GM18520 (cell line): ENCODE data around the gene RNF130.

Source experiments
- ATAC-seq: cut with Tn5 transposase; IDR thresholded peaks from one replicate; pipeline ENCODE4 v1.9.1; 2021; ENCODE audit not compliant: unreplicated experiment

RNF130 gene

DNA sequence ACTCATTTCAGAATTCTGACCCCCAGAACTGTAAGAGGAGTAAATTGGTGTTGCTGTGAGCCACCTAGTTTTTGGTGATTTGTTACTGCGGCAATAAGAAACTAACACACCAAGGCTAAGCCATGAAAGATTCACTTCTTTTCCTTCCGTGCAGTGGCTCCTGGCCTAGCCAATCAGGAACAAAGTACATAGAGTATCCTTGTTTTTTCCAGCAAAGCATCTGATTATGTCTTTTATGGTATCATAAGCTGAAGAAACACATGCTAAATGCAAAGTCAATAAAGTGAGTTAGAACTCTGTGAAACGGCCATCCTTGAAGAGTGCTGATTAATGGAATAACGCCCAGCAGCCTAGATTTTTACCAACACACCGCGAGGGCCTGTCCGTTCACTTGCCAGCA, 11.4 kb downstream of the RNF130 start:
- ATAC-seq: no peak

DNA sequence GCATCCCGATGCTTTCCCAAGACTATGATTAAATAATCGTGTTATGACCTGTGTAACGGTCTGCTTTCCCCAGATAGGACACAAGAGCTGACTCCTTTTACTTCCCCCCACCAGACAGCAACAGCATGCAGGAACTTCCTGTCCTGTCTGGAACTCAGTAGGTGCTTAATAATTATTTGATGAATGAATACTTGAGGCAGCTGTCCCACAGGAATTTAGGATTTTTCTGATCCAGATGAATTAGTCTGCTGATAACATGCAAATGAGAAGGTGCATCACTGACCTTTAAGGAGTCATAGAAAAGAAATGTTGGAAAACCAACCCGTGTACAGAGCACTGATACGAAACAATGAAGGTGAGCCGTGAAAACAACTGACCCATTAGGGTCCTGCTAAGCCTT, 12.2 kb downstream of the RNF130 start:
- ATAC-seq: no peak

DNA sequence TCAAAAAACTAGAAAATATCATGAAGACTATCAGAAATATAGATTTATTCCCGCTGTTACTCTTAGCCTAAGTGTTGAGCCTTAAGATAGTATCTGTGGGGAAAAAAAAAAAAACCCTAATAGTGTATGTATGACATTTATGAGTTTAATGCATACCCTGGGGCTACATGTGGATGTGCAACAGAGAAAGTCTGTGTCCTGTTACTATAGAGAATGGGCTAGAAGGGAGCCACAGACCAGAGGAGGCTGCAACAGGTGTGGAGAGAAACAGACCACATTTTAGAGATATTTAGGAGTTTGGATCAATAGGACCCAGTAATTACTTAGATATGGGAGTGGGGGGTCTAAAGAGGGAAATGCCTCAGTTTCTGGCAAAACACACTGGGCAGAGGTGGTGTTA, 15.4 kb downstream of the RNF130 start:
- no peak for ATAC-seq

DNA sequence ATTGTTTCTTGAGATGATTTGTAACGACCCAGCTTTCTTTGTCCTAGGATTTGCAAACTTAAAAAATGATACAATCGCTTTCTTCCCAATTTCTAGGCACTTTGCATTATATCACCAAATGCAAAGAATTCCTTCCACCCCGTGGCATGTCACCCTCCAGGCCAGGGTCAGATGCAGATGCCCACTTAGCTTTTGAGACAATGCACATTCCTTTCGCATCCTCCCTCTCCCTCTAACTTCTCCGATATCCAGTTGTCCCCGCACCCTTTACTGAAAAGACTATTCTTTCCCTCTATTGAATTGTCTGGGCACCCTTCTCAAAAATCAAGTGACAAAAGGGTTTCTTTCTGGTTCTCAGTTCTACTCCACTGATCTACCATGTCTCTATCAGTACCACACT, 17.3 kb downstream of the RNF130 start:
- ATAC-seq: no peak

DNA sequence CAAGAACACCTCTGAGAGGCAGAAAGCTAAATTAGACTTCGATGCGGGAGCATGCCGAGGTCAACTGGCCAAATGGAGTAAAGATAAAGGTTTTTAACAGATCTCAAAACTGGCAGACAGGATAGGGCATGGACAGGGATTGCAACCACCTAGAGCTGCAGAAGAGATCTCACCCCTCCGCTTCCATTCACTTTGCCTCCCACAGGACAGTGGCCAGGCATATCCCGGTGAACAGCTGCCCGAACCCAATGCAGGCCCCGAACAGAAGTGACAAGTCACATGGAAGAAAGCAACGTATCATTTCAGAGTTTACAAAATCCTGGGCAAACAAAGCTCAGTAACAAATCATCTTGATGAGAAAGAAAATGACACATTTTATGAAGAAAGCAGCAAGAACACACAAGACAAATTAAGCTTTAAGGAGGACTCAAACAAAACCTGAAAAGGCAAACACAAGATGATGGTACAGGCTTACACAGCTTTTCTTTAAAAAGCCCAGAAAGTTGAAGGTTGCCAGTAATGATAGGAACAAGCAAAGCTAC, 18.4 kb downstream of the RNF130 start:
- no peak for ATAC-seq

DNA sequence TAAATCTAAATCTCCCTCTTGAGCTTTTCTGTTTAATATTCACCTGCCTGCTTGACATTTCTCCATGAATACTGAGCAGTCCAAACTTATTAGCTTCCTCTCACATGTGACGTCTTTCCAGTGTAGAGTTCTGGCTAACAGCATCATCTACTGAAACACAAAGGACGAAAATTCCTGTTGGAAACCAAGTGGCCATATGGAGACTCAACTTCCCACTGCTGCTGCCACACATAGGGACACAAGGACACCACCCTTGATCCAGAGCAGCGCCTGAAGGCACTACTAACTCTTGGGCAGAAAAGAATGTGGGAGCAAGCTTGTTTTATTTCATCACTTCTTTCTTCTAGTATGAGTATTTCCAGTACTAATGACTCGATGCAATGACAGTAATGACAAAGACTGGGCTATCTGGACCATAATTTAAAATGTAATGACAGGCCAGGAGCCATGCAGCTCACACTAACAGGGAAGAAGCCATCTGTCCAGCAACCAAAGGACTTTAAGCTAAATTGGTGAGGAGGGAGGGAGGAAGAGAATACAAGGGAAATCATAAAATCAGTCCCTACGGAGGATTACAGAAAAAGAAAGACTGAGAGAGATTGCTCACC, 19.2 kb downstream of the RNF130 start:
- no peak for ATAC-seq

DNA sequence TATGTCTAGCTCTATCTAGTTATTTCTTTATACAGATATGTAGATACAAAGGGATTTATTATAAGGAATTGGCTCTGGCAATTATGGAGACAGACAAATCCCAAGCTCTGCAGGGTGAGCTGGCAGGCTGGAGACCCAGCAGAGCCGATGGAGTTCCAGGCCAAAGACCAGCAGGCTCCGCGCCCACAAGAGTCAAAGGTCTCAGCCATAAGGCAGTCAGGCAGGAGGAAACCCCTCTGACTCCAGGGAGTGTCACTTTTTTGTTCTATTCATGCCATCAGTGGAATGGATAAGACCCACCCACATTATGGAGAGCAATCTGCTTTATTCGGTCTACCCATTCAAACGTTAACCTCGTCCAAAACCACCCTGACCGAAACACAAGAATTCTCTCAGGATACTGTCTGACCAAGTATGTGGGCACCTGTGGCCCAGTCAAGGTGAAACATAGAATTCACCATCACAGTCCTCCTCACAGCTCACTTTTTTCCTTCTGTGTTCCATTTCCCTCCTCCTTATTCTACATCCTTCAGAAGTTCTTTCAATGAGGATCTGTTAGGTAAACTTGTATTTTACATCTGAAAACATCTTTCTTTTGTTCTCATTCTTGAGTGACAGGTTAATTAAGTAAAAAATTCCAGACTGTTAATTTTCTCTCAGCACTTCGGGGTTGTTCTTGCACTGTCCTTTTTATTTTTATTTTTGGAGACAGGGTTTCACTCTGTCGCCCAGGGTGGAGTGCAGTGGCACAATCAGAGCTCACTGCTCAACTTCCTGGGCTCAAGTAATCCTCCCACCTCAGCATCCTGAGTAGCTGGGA, 21.2 kb downstream of the RNF130 start:
- no peak for ATAC-seq

DNA sequence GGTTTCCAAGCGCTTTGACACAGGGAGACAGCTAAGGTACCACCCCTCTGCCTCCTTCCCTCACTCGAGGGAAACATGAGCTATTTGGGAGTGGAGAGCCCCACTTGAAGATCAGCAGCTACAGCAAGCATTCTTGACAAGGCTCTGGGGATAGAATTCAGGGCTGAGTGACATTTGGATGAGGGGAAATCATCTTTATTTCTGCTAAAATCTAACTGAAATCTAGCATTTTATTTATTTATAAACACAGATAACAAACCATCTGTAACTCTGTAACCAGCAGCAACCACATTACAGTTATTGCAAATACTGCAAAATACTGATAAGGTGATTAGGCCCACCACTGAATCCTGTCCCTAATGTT, 22.4 kb downstream of the RNF130 start:
- ATAC-seq: no peak

DNA sequence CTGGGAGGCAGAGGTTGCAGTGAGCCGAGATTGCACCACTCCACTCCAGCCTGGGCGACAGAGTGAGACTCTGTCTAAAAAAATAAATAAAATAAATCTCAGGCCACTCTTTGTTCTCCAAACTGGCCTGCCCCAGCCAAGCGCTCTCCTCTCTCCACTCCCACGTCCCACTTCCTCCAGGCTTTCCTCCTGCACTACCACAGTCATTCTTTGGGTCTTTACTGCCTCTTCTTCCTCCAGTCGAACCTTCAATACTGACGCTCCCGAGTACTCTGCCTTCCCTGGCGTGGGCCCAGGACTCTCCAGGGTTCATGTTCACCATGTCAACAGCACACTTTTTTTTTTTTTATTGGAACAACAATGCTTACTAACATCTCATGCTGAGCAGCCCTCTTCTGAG, 23.9 kb downstream of the RNF130 start:
- no peak for ATAC-seq

DNA sequence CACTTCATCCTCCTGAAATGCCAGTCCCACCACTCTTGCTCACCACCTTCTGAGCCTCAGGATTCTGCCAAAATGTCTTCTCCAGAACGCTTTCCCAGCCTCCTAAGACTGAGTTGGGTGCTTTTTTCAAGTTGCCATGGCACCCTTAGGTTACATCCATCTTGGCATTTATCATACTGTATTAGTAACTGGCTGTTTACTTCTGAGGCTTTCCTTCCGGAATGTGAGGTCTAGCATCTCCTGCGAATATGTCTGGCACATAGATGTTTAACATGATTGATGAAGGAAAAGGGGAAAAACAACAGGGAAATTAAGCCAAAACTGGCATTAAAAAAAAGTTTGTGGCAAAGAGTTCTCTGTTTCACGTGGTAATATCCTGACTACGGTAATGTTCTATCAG, 24.9 kb downstream of the RNF130 start:
- ATAC-seq: no peak

DNA sequence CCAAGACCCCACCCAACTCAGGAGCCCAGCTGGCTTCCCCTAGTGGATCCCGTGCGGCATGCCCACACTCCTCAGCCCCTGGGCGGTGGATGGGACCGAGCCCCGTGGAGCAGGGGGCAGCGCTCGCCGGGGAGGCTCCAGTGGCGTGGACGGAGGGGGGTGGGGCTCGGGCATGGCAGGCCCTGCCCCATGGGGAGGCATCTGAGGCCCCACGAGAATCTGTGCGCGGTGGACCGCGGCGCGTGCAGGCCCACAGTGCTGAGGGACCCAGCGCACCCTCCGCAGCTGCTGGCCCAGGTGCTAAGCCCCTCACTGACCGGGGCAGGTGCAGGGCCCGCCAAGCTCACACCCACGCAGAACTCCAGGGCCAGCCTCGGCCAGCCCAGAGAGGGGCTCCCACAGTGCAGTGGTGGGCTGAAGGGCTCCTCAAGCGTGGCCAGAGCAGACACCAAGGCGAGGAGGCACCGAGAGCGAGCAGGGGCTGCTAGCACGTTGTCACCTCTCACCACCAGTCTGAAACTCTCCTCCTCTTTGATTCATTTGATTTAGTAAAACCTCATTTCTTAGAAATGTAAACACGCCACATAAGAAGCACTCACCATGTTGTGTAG, 25.6 kb downstream of the RNF130 start:
- no peak for ATAC-seq

DNA sequence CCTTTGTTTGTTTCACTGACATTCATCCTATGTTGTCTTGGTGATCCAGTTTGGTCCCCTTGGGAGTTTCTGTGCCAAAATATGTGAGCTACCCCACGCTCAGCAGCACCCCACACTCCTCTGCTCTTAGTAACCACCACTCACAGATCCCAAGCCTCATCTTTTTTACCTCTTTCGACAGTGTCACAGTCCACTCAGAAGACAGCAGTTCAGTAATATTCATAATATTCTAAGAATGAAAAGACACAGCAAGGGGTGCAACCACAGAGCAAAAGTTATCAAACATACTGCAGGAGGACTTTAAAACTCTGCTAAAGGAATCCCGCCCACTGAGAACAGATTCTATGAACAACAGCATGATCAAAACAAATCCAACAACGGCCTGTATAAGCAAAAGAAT, 28.2 kb downstream of the RNF130 start:
- ATAC-seq: no peak

DNA sequence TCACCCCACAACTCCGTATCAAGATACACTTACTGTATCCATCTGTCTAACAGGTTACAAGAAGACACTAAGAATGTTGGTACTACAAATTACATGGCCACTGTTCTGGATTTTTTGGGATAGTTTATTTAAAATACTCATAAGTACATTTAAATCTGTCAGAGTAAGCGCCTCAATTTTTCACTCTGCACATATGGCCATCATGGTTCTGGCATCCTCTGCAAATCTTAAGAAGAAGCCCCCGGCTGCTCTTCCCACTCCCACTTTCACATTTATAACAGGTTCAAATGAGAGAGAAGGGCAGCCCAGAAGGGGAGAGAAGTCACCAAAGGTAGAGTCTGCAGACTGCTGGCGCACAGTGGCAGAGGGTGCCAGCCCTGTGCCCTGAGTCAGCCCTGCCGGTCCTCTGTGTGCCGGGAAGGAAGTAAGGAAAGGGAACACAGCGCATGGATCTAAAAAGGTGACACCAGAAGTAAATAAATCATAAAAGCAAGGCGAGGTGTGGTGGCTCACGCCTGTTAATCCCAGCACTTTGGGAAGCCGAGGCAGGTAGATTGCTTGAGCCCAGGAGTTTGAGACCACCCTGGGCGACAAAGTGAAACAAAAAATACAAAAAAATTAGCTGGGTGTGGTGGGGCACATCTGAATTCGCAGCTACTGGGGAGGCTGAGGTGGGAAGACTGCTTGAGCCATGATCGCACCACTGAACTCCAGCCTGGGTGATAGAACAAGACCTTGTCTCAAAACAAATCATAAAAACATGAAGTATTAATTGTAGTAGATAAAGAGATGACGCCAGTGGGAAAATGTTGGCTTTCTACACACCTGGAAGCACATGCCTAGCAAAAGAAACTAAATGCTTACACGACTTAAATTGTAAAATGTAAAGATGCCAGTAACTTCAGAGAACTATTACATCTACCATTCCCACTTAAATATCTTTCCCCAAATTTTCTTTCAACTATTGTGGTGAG, 30.0 kb downstream of the RNF130 start:
- no peak for ATAC-seq

DNA sequence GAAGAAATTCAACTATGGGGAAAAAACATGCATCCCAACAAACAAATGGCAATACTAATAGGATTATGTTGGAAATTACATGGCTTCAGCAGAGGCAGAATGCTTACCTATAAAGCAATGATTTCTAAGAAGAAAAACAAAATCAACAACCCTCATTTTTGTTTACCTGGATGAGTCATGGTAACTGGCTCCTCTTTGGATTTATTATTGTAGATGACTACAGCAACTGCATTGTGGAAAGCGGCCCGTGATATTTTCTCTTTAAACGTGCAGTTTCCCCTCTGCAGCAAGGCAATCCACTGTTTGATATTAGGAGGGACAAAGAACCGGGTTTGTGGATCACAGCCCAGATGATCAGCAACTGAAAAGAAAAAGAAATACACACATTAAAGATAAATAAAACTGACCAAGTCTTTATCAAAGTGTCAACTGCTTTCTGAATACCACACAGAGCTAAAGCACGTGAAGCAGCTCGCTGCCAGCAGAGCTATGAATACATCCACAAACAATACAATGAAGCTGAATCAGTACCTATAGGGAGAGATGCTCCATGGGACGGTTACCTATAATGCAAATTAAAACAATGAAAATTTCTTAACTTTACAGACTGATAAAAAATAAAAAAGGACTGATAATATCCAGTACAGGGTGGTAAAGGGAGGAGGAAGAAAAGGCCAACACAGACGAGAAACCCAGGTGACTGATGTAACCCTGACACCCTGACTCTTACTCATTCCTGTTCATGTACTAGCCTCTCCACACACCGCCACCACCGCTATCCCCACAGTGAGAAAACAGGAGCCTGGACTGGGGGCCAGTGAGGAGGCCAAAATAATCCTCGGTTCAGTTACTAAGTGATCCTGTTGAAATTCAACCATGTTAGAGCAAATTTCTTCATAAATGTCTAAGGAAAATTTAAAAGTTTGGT, 31.0 kb downstream of the RNF130 start:
- no peak for ATAC-seq

DNA sequence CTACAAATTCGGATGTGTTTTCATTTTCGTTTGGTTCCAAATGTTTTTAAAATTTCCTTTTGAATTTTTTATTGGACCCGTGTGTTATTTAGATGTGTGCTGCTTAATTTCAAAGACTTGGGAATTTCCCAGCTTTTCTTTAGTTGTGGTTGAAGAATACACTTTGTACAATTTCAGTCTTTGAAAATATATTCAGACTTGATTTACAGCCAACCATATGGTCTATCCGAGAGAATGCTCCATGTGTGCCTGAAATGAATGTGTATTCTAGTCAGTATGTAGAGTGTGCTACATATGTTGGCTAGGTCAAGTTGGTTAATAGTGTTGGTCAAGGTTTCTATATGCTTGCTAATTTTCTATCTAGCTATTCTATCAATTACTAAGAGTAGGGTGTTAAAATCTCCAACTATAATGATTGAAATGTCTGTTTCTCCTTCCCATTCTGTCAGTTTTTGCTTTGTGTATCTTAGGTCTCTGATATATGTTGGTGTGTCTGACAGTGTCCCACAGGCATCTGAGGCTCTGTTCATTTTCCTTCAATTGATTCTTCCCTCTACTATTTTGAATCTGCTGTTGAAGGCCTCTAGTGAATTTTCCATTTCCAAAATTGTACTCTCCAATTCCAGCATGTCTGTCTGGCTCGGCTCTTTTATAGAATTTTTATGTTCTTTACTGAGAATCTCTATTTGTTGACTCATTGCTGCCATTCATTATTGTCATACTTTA, 36.2 kb downstream of the RNF130 start:
- no peak for ATAC-seq

DNA sequence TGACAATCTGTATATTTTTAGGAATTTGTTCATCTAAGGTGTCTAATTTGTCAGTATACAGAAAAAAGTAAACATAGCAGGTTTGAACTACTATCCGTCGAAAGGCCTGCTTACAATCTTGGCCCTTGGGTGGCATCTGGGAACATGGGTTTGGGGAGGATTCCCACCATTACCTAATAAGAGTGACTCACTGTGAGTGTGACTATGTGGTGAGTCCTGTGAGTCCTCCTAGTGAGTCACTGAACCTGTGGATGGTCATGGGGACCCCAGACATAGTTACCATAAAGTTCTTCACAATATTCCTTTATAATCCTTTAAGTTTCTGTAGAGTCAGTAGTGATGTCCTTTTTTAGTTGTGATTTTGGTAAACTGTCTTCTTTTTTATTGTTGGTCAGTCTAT, 37.0 kb downstream of the RNF130 start:
- ATAC-seq: no peak

DNA sequence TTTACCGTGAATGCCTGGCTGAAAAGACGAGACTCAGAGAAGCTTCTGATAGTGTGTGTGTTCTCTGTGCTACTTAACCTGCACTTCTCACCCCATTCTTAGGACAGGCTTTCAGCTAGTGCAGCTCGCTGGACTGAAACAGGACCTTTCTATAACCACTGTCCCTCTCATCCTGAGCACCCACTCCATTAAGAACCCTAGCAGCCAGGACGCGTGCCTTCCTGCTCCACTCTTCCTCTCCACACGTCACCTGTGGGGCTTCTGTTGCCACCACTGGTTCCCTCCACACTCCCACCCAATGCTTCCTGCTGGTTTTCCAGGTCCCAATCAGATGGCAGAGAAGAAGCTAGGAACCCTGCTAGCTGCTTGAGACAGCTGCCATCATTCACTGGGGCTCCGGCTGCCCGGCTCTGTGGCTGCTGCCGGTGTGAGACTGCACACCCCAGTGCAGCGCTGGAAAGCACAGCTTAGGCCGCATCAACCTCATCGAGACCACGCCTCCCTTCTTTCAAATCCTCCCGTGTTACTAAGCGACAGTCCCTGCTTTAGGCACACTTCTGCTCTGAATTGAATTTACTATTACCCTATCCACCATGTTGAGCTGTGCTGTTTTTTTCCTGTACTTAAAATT, 44.0 kb downstream of the RNF130 start:
- no peak for ATAC-seq

DNA sequence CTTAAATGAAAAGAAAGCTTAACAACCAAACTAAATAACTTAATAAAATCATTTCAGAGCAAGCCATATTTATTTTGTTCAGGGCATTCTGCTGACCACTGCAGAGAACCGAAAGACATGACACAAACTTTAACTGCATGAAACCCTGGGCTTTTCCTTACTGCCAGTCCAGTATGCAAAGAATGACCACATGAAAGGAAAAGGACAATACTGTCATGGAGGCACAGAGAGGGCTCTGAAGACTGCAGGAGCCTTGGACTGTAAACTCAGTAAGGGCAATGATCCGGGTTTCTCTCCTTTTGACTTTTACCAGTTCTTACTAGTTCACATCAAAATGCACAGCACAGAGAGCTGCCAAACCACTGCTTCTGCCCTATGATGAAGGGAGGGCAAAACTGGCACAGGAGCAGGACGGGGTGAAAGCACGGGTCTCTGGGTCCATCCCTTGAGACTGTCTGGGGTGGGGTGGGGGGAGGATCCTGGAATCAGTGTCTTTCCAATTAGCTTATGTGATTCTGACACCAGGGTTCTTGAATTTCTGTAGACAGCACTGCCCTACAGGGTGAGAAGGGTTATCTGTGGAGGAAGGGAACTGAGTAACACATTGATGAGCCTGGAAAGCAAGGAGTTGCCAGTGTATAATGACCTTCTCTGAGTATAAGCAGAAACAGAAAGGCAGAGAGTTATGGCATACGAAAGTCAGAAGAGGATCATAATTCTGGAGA, 44.7 kb downstream of the RNF130 start:
- no peak for ATAC-seq
